Astrocyte of the cerebellum (primary cell): ENCODE measurements around the gene FCN2.

Source experiments
- DNase-seq: peaks from one replicate; pipeline ENCODE4 v3.0.0-alpha.2; 2011; ENCODE audit warnings: low read depth
- H3K4me3 ChIP-seq: 2 replicates; pipeline ENCODE4 v1.5.1; 2011; ENCODE audit warnings: mild to moderate bottlenecking, low read depth, low read length, moderate library complexity
- CTCF ChIP-seq: IDR thresholded peaks from 2 replicates; pipeline ENCODE4 v1.5.1; 2012; ENCODE audit warnings: low read length, low read depth, moderate library complexity, mild to moderate bottlenecking; ENCODE audit errors: missing control alignments
- in situ Hi-C: cut with HindIII; loops from 2 replicates; pipeline ENCODE4 v1.10.0; 2017; ENCODE audit warnings: low sequenced_read_pairs

FCN2 gene

GRCh38 chr9:134895908-134896833 lies 15.6 kb downstream of the FCN2 start:
- peak; percentile 79 for DNase-seq
- H3K4me3 ChIP-seq = no peak overlapping the region
- in situ Hi-C loops = no loop called here
- no peak for TF ChIP-seq CTCF

GRCh38 chr9:134896834-134897583 lies 16.4 kb downstream of the FCN2 start:
- H3K4me3 ChIP-seq = no peak overlapping the region
- no peak for DNase-seq
- no peak for TF ChIP-seq CTCF
- in situ Hi-C loops = no loop called here

- DNase-seq = no peak
- H3K4me3 ChIP-seq = no peak overlapping the region
- TF ChIP-seq CTCF = no peak
- in situ Hi-C loops = no loop called here
Measured at GRCh38 chr9:134897584-134898170, 17.1 kb downstream of the FCN2 start.

- no peak overlapping the region for H3K4me3 ChIP-seq
- TF ChIP-seq CTCF = no peak
- no peak for DNase-seq
- in situ Hi-C loops = no loop called here
Measured at GRCh38 chr9:134898319-134898718, 17.7 kb downstream of the FCN2 start.

- in situ Hi-C loops = no loop called here
- H3K4me3 ChIP-seq = no peak overlapping the region
- TF ChIP-seq CTCF = no peak
- no peak for DNase-seq
Measured at GRCh38 chr9:134899168-134899567, 18.6 kb downstream of the FCN2 start.

- no peak for DNase-seq
- no peak overlapping the region for H3K4me3 ChIP-seq
- no peak for TF ChIP-seq CTCF
- in situ Hi-C loops = no loop called here
Measured at GRCh38 chr9:134899818-134900217, 19.2 kb downstream of the FCN2 start.
